Stimulated activated CD4-positive, alpha-beta T cell treated with anti-CD3 and anti-CD28 coated beads, Interleukin-1b, Interleukin-23, amount 100 ng/mL, for 4 hours (primary cell): Measurements from ENCODE around the gene SPAG7.
"Not testable (repeated sequence)": the region's sequence is repeated elsewhere in the genome, so short reads cannot be mapped to it uniquely, and the experiment has no call there.

Experiments
- DNase-seq, 2 donors: peaks; one replicate each; pipeline ENCODE4 v3.0.0-alpha.2; 2020; ENCODE audit warnings: low read depth in 2 of 2

Gene SPAG7

DNA sequence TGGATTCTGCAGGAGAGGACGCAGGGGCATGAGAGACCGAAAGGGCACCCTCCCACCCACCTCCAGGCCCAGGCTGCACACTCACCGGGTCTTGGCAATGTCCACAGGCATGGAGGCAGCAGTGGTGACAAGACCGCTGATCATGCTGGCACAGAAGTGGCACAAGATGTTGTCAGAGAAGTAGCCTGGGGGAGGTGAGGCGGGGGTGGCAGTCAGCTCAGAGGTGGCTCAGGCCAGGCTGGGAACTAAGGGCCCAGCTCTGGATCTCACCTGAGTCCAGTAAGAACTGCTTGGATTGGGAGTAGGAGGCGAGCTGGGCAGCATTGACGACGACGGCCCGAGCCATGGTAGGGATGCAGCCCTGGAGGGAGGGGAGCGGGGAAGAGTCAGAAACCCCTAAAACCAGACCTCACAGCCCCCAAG lies 29.5 kb downstream of the SPAG7 start:
- no peak for DNase-seq

DNA sequence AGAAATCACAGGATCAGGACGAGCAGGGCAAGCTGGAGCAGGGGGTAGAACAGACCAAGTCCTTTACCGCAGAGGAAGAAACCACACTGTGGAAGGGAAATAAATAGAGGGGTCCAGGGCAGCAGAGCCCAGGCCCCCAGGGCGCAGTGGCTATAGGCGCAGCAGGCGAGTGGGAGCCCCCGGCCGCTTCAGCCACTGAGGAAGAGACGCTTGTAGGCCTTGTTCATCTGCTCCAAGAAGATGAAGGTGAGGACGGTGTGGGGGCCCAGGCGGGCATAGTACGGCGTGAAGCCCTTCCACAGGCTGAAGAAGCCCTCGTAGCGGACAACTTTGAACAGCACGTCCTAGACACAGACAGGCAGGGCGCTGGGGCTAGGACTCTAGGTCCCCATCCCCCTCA lies 30.1 kb downstream of the SPAG7 start:
- no peak for DNase-seq

DNA sequence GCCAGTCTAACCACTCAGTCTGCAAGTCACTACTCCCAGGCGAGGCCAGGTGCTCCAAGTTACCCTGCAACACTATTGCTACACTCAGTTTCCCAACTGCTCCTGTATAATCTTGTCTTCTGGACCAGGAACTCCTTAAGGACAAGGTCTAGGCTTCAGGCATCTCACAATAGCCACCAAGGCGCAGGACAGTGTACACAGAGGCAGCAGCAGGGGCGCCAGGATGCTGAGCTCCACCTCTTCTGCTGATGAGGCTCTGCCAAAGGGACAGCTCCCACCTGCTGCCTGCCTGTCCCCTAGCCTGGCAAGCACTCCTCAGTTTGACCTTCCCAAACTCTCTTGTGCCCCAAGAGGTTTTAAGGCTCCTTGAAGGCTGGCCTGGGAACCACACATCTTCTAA lies 31.2 kb downstream of the SPAG7 start:
- DNase-seq, result no peak

DNA sequence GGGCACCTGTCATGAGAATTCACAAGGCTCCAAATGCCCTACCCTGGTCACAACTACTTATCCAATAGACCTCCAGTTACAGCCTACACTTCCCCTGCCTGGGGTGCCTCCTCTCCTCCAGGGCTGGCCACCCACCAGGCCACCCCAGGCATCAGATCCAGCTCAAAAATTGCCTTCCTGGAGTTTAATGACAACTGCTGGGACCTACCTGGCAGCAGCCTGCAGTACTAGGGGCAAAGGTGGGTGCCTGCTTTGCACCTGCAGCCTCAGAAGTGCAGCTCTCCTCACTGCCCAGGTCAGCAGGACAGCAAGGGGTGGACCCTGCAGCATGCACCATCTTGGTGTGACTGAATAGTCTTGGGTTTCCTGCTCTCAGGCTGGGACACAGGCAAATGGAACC lies 32.0 kb downstream of the SPAG7 start:
- DNase-seq, result no peak

DNA sequence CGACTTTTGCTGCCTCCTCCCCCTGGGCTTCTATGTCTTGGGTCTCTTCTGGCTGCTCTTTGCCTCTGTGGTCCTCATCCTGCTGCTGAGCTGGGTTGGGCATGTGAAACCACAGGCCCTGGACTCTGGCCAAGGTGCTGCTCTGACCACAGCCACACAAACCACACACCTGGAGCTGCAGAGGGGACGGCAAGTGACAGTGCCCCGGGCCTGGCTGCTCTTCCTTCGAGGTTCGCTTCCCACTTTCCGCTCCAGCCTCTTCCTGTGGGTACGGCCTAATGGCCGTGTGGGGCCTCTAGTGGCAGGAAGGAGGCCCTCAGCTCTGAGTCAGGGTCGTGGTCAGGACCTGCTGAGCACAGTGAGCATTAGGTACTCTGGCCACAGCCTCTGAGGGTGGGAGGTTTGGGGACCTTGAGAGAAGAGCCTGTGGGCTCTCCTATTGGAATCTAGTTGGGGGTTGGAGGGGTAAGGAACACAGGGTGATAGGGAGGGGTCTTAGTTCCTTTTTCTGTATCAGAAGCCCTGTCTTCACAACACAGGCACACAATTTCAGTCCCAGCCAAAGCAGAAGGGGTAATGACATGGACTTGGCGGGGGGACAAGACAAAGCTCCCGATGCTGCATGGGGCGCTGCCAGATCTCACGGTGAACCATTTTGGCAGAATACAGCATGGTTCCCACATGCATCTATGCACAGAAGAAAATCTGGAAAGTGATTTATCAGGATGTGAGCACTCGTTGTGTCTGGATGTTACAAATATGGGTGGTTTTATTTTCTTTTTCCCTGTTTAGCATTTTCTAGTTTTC lies 33.2 kb downstream of the SPAG7 start:
- DNase-seq, result no peak

DNA sequence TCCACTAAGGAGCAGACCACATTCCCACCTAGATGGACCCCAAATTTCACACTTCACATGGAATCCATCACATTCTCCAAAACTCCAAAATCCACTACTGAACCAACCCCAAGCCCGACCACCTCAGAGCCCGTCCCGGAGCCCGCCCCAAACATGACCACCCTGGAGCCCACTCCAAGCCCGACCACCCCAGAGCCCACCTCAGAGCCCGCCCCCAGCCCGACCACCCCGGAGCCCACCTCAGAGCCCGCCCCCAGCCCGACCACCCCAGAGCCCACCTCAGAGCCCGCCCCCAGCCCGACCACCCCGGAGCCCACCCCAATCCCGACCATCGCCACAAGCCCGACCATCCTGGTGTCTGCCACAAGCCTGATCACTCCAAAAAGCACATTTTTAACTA lies 34.0 kb downstream of the SPAG7 start:
- DNase-seq, result no peak

DNA sequence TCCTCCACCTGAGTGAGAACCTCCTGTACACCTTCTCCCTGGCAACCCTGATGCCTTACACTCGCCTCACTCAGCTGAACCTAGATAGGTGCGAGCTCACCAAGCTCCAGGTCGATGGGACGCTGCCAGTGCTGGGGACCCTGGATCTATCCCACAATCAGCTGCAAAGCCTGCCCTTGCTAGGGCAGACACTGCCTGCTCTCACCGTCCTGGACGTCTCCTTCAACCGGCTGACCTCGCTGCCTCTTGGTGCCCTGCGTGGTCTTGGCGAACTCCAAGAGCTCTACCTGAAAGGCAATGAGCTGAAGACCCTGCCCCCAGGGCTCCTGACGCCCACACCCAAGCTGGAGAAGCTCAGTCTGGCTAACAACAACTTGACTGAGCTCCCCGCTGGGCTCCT lies 34.9 kb downstream of the SPAG7 start:
- no peak for DNase-seq

DNA sequence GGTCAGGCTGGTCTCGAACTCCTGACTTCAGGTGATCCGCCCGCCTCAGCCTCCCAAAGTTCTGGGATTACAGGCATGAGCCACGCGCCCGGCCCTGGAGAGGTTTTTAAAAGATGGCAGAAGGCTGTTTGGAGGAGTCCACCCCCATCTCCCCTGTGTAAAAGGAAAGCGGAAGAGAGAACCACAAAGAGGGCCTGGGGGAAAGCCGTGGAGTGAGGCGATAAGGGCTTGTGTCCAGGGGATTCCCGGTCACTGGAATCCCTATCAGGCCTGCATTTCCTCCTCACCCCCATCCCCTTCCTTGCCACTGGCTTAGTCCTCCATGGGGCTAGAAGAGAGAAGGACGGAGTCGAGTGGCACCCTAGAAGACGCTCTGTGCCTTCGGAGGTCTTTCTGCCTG lies 35.7 kb downstream of the SPAG7 start, which contains the start of gene GP1BA:
Gene GP1BA (plus strand): TSS at position 315 of the 400 bp plus-strand sequence. CDS start 328 bp downstream, outside the sequence.
- no peak for DNase-seq

DNA sequence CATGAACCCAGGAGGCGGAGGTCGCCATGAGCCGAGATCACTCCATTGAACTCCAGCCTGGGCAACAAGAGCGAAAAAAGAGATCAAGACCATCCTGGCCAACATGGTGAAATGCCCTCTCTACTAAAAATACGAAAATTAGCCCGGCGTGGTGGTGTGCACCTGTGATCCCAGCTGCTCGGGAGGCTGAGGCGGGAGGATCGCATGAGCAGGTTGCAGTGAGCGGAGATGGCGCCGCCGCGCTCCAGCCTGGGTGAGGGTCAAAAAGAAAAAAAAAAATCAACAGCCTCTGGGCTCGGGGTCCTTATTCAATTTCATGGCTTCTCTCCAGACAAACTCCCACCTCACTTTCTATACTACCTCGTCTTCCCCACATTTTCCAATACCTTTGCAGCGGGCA lies 38.7 kb downstream of the SPAG7 start:
- DNase-seq, result no peak

DNA sequence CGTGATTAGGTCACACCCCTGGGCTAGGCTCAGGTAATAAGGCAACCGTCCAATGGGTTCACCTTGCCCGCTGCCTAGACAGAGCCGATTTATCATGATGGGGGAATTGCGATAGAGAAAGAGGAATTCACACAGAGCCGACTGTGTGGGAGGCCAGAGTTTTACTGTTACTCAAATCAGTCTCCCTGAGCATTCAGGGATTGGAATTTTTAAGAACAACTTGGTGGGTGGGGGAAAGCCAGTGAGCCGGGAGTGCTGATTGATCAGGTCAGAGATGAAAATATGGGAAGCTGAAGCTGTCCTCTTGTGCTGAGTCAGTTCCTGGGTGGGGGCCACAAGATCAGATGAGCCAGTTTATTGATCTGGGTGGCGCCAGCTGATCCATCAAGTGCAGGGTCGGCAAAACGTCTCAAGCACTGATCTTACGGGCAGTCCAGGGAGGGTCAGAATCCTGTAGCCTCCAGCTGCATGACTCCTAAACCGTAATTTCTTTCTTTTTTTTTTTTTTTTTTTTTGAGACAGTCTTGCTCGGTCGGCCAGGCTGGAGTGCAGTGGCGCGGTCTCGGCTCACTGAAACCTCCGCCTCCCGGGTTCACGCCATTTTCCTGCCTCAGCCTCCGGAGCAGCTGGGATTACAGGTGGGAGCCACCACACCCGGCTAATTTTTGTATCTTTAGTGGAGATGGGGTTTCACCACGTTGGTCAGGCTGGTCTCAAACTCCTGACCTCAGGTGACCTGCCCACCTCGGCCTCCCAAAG lies 40.9 kb downstream of the SPAG7 start:
- not testable (repeated sequence) for DNase-seq

DNA sequence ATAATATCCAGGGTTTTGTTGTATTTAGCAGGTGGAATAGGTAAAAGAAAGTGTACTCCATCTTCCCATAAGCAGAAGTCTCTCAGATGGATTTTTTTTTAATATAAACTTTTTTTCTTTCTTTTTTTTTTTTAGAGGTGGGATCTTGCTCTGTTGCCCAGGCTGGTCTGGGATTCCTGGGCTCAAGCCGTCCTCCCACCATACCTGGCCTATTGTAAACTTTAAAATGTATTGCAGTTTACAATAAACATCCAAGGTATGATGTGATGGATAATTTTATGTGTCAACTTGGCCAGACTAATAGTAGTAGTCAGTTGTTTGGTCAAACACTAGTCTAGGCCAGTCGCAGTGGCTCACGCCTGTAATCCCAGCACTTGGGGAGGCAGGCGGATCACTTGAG lies 46.3 kb downstream of the SPAG7 start:
- DNase-seq, result no peak

DNA sequence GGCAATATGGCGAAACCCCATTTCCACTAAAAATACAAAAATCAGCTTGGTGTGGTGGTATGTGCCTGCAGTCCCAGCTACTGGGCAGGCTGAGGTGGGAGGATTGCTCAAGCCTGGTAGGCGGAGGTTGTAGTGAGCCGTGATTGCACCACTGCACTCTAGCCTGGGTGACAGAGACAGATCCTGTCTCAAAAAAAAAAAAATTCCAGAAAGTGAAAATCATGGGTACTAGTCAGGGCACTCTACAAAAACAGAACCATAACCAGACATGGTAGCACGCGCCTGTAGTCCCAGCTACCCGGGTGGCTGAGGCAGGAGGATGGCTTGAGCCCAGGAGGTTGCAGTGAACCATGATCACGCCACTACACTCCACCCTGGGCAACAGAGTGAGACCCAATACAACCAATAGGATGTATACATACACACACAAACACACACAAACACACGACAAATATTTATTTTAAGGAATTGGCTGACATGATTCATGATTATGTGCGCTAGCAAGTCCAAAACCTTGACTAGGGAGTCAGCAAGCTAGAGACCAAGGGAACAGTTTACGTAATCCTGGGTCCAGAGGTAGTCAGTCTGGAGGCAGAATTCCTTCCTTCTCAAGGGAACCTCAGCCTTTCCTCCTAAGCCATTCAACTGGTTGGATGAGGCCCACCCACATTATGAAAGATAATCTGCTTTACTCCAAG lies 47.1 kb downstream of the SPAG7 start:
- no peak for DNase-seq

DNA sequence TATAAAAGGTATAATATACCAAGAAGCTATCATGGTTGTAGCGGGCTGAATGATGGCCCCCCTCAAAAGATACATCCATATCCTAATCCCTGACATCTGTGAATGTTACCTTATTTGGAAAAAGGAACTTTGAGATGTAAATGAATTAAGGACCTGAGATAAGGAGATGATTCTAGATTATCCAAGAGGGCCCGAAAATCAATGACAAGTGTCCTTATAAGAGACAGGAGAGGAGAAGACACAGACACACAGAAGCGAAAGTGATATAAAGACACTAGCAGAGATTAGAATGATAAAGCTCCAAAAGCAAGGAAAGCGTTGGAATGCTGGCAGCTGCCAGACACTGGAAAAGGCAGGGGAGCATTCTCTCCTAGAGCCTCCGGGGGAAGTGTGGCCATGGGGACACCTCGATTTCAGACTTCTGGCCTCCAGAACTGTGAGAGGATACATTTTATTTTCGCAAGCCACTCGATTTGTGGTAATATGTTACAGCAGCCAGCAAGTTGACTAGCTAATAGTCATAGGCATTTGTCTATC lies 48.0 kb downstream of the SPAG7 start:
- no peak for DNase-seq

DNA sequence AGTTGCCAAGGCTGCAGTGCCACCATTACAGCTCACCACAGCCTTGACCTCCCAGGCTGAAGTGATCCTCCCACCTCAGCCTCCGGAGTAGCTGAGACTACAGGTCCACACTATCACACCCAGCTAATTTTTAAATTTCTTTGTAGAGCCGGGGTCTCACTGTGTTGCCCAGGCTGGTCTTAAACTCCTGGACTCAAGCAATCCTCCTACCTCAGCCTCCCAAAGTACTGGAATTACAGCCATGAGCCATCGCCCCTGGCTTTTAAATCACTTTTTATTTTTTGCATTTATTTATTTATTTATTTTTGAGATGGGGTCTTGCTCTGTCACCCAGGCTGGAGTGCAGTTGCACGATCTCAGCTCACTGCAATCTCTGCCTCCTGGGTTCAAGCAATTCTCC lies 53.1 kb downstream of the SPAG7 start:
- not testable (repeated sequence) for DNase-seq

DNA sequence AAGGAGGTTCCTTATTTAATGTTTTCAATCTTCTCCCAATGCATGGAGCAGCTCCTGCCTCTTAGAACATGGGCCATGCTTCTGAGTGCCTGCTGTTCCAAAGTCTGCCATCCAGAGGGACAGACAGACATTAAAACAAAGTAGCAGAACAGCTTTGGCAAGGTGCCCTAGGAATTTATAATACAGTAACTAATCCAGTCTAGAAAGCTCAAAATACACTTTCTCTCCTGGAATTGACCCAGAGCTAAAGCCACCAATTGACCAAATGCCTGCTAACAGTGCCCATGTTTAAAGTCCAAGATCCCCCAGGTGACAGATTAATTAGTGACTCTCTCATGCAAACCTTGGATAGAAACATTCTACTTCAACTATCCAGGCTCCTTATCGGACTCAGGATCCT lies 53.6 kb downstream of the SPAG7 start:
- no peak for DNase-seq
